HCT116 (cell line): Measurements from ENCODE around the gene EXOC4. TPM values are rescaled to one million over a fixed set of nuclear protein-coding genes. Genes with fewer than 3 reads are reported as not detected.

Experiments used
- ATAC-seq: fragments of 200-7000 bp; cut with Tn5 transposase; 2 replicates; pipeline ENCODE4 v1.9.1; 2020; ENCODE audit warnings: mild to moderate bottlenecking, moderate library complexity
- BruUV-seq: library from RNA; stranded (reverse); fragments of 400-500 nt; replicated peaks from 2 replicates; lab custom pipeline; 2021; lab: Mats Ljungman, UMichigan
- CTCF ChIA-PET: fragments of 300-600 bp; sonication (Branson Sonifier 250); formaldehyde crosslinking; loops from one replicate; lab custom pipeline; 2021; ENCODE audit warnings: antibody characterized with exemption; lab: Charles Lee
- POLR2A ChIA-PET: fragments of 300-600, 350-600 bp; sonication (Branson Sonifier 250); formaldehyde crosslinking; loops from one replicate; lab custom pipeline; 2021; ENCODE audit warnings: antibody characterized with exemption; lab: Charles Lee
- RAD21 ChIA-PET, 2 experiments: fragments of 300-600 bp; sonication (Branson Sonifier 250); formaldehyde crosslinking; loops; one replicate each; lab custom pipeline; 2023; ENCODE audit warnings: low total read pairs in 2 of 2; ENCODE audit not compliant: uncharacterized antibody in 2 of 2, unreplicated experiment in 2 of 2, low non-redundant PET in 1 of 2; lab: Charles Lee
- DNase-seq: peaks from one replicate; pipeline ENCODE4 v3.0.0-alpha.2; 2010; ENCODE audit warnings: low read depth, low spot score
- H2AFZ ChIP-seq: fragments of 200-600 bp; shearing (Covaris generic), sonication (generic); 2 replicates; pipeline ENCODE4 v1.6.1; 2017; ENCODE audit warnings: low read depth, mixed run types, mixed read lengths, antibody characterized with exemption, low read length; ENCODE audit not compliant: poor library complexity, severe bottlenecking
- H3K27ac ChIP-seq: 2 replicates; pipeline ENCODE4 v1.5.1; 2012; ENCODE audit warnings: low read depth, low read length
- H3K27me3 ChIP-seq: fragments of 200-600 bp; sonication (generic); 2 replicates; pipeline ENCODE4 v1.6.1; 2016; ENCODE audit warnings: mixed run types, low read length, mixed read lengths; ENCODE audit not compliant: insufficient read depth
- H3K36me3 ChIP-seq, 2 experiments: fragments of 200-500 bp in 1 of 2; fragments of 200-600 bp in 1 of 2; sonication (Bioruptor generic) in 1 of 2; sonication (generic) in 1 of 2; 2 replicates each; pipeline versions ENCODE4 v1.5.1 to v1.6.1; 2014 to 2016; ENCODE audit warnings: low read length in 2 of 2, inconsistent platforms in 1 of 2, mixed read lengths in 1 of 2, mixed run types in 1 of 2; ENCODE audit not compliant: insufficient read depth in 2 of 2, control insufficient read depth in 1 of 2
- H3K4me1 ChIP-seq, 2 experiments: fragments of 200-600 bp in 1 of 2; sonication (generic) in 1 of 2; 2 replicates each; pipeline versions ENCODE4 v1.5.1 to v1.6.1; 2012 to 2017; ENCODE audit warnings: low read length in 2 of 2, inconsistent platforms in 1 of 2, mild to moderate bottlenecking in 1 of 2, mixed read lengths in 1 of 2, mixed run types in 1 of 2, moderate library complexity in 1 of 2; ENCODE audit not compliant: insufficient read depth in 2 of 2, control insufficient read depth in 1 of 2
- H3K4me2 ChIP-seq: fragments of 200-600 bp; sonication (generic); 2 replicates; pipeline ENCODE4 v1.6.1; 2017; ENCODE audit warnings: mixed run types, low read length, mixed read lengths
- H3K4me3 ChIP-seq, 2 experiments: fragments of 200-600 bp in 1 of 2; sonication (generic) in 1 of 2; replicated peaks in 1 of 2; 2 replicates each; pipeline ENCODE4 v1.5.1; 2011 to 2016; ENCODE audit warnings: low read length in 2 of 2, control low read depth in 1 of 2, low read depth in 1 of 2, mild to moderate bottlenecking in 1 of 2, mixed read lengths in 1 of 2, mixed run types in 1 of 2
- H3K79me2 ChIP-seq: fragments of 200-600 bp; sonication (generic); 2 replicates; pipeline ENCODE4 v1.6.1; 2017; ENCODE audit warnings: mild to moderate bottlenecking, mixed run types, low read length, moderate library complexity, mixed read lengths; ENCODE audit not compliant: insufficient read depth
- H3K9ac ChIP-seq: fragments of 200-600 bp; sonication (generic); 2 replicates; pipeline ENCODE4 v1.6.1; 2016; ENCODE audit warnings: low read length, mixed read lengths
- H3K9me2 ChIP-seq: fragments of 200-600 bp; sonication (generic), shearing (Covaris generic); 2 replicates; pipeline ENCODE4 v1.6.1; 2017; ENCODE audit warnings: mixed run types, mild to moderate bottlenecking, moderate library complexity; ENCODE audit not compliant: insufficient read depth
- H3K9me3 ChIP-seq, 2 experiments: fragments of 200-500 bp in 1 of 2; fragments of 200-600 bp in 1 of 2; sonication (Bioruptor generic) in 1 of 2; sonication (generic) in 1 of 2; 2 replicates each; pipeline ENCODE4 v1.6.1; 2014 to 2017; ENCODE audit warnings: low read length in 2 of 2, mixed read lengths in 2 of 2, inconsistent platforms in 1 of 2, low read depth in 1 of 2, mild to moderate bottlenecking in 1 of 2, mixed run types in 1 of 2, moderate library complexity in 1 of 2; ENCODE audit not compliant: control insufficient read depth in 1 of 2, insufficient read depth in 1 of 2
- H4K20me1 ChIP-seq: fragments of 200-600 bp; sonication (generic), shearing (Covaris generic); 2 replicates; pipeline ENCODE4 v1.6.1; 2017; ENCODE audit warnings: mixed run types, mild to moderate bottlenecking, moderate library complexity; ENCODE audit not compliant: insufficient read depth
- ELF1 ChIP-seq: IDR thresholded peaks from 2 replicates; pipeline ENCODE4 v1.6.1; 2012; ENCODE audit warnings: low read depth, borderline replicate concordance
- EZH2 ChIP-seq: fragments of 200-600 bp; sonication (generic); IDR thresholded peaks from 2 replicates; pipeline ENCODE4 v1.6.1; 2017; ENCODE audit warnings: antibody characterized with exemption, mixed run types
- EZH2phosphoT487 ChIP-seq: fragments of 200-600 bp; IDR thresholded peaks from 2 replicates; pipeline ENCODE4 v1.6.1; 2018; ENCODE audit warnings: antibody characterized with exemption, borderline replicate concordance
- POLR2A ChIP-seq: IDR thresholded peaks from 2 replicates; pipeline ENCODE4 v1.7.0; 2011; ENCODE audit warnings: borderline replicate concordance; ENCODE audit not compliant: insufficient read depth, insufficient read length; ENCODE audit errors: extremely low read depth
- POLR2AphosphoS5 ChIP-seq: IDR thresholded peaks from 2 replicates; pipeline ENCODE4 v1.6.1; 2011; ENCODE audit warnings: mild to moderate bottlenecking, low read depth, low read length, moderate library complexity
- SRF ChIP-seq: IDR thresholded peaks from 2 replicates; pipeline ENCODE4 v1.6.1; 2012; ENCODE audit warnings: low read depth
- TCF7L2 ChIP-seq: IDR thresholded peaks from 2 replicates; pipeline ENCODE4 v1.7.0; 2011; ENCODE audit warnings: borderline replicate concordance, inconsistent platforms; ENCODE audit not compliant: insufficient read depth, insufficient read length; ENCODE audit errors: extremely low read depth
- YY1 ChIP-seq: IDR thresholded peaks from 2 replicates; pipeline ENCODE4 v1.6.1; 2011; ENCODE audit warnings: low read length, low read depth, moderate library complexity, mild to moderate bottlenecking; ENCODE audit not compliant: insufficient replicate concordance; ENCODE audit errors: extremely low read depth
- ZFX ChIP-seq: fragments of 450-650 bp; IDR thresholded peaks from 2 replicates; pipeline ENCODE4 v1.6.1; 2017
- intact Hi-C: fragments of 100-400 bp; cut with micrococcal nuclease; formaldehyde crosslinking; loops from 2 replicates; pipeline ENCODE4 v1.10.0; 2022
- total RNA-seq: library from RNA; stranded (reverse); gene quantifications from one replicate; pipeline ENCODE4 v1.2.1, GENCODE V29; 2021; ENCODE audit not compliant: unreplicated experiment
- TF ChIP-seq, protein P1 (sequence below): IDR thresholded peaks from 2 replicates; pipeline ENCODE4 v1.6.1; 2011; ENCODE audit warnings: mild to moderate bottlenecking, low read length, moderate library complexity; ENCODE audit not compliant: insufficient replicate concordance; ENCODE audit errors: extremely low read depth

EXOC4 gene
- total RNA-seq, 1 experiment from 2014 or later = 40.3 TPM

GRCh38 chr7:133681529-133681928 is 428.7 kb downstream of the EXOC4 start:
- intact Hi-C loops = no loop called here
- BruUV-seq = no TSS peak
- Histone ChIP-seq H3K4me2 (no peak overlapping the region), H4K20me1 (no peaks in the 10 kb centered on the region), H3K36me3 (no peaks in the 10 kb centered on the region), H3K9me3 (no peaks in the 10 kb centered on the region), H3K27ac (no peak overlapping the region), H2AFZ (no peak overlapping the region), H3K27me3 (no peaks in the 10 kb centered on the region), H3K79me2 (no peaks in the 10 kb centered on the region), H3K9ac (no peak overlapping the region), H3K9me2 (no peaks in the 10 kb centered on the region), H3K4me1 (no peaks in the 10 kb centered on the region), H3K4me3 (no peak overlapping the region)
- TF ChIP-seq POLR2A (no peak), EZH2 (no peak), YY1 (no peak), SRF (no peak), POLR2AphosphoS5 (no peak), ZFX (no peak), TCF7L2 (no peak)
- RAD21 ChIA-PET = no interaction called here
- no peak for DNase-seq
- CTCF ChIA-PET = no interaction called here
- no peak for ATAC-seq
- POLR2A ChIA-PET = no interaction called here

DNA sequence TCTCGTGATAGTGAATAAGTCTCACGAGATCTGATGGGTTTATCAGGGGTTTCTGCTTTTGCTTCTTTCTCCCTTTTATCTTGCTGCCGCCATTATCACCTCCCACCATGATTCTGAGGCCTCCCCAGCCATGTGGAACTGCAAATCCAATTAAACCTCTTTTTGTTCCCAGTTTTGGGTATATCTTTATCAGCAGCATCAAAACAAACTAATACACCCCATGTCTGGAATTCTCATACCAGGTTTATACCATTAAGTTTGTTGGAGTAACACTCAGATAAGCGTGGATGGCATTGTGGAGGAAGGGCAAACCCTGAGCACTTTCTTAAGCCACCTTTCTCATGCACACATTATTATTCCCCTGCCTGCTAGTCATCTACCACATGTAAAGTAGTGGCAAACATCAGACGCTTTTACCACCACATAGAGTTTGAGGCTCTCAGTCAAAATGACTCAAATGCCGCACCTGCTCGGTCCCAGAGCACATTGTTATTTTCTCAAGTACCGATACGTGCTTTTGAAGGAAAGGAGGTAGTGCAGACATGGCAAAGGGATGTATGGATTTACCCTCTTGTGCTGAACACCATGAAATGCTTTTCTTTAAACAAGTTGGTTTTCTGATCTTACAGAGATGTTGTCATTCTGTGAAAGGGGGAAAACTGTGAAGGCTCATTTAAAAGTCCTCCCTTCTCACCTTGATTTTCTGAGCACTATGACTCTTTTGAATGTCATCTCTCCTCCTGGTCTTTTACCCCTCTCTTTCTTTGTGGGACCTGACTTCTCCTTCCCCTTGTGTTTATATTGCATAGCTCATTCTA is 429.7 kb downstream of the EXOC4 start:
- no peak overlapping the region for H3K9ac ChIP-seq

More for the DNA sequence above, 429.7 kb downstream of the EXOC4 start:
- Histone ChIP-seq H3K4me2 (no peak overlapping the region), H3K27me3 (no peaks in the 10 kb centered on the region), H3K9me3 (no peaks in the 10 kb centered on the region), H2AFZ (no peak overlapping the region), H3K4me1 (no peaks in the 10 kb centered on the region), H3K27ac (no peak overlapping the region), H3K79me2 (no peaks in the 10 kb centered on the region), H4K20me1 (no peaks in the 10 kb centered on the region), H3K4me3 (no peak overlapping the region), H3K9me2 (no peaks in the 10 kb centered on the region), H3K36me3 (no peaks in the 10 kb centered on the region)
- BruUV-seq = no TSS peak
- TF ChIP-seq ELF1 (no peak), EZH2phosphoT487 (no peak)
- TF ChIP-seq, protein P1, sequence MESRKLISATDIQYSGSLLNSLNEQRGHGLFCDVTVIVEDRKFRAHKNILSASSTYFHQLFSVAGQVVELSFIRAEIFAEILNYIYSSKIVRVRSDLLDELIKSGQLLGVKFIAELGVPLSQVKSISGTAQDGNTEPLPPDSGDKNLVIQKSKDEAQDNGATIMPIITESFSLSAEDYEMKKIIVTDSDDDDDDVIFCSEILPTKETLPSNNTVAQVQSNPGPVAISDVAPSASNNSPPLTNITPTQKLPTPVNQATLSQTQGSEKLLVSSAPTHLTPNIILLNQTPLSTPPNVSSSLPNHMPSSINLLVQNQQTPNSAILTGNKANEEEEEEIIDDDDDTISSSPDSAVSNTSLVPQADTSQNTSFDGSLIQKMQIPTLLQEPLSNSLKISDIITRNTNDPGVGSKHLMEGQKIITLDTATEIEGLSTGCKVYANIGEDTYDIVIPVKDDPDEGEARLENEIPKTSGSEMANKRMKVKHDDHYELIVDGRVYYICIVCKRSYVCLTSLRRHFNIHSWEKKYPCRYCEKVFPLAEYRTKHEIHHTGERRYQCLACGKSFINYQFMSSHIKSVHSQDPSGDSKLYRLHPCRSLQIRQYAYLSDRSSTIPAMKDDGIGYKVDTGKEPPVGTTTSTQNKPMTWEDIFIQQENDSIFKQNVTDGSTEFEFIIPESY = no peak
- CTCF ChIA-PET = no interaction called here
- no peak for ATAC-seq
- DNase-seq = no peak
- intact Hi-C loops = no loop called here
- POLR2A ChIA-PET = no interaction called here
- RAD21 ChIA-PET = no interaction called here
